Calu3 (cell line): ENCODE results near the gene E2F4. TPM values are rescaled to one million over a fixed set of nuclear protein-coding genes. Genes with fewer than 3 reads are reported as not detected.

Experiments used
- BruUV-seq: library from RNA; stranded (reverse); fragments of 400-500 nt; replicated peaks from 2 replicates; lab custom pipeline; 2021; lab: Mats Ljungman, UMichigan
- CTCF ChIA-PET: fragments of 300-600 bp; sonication (Branson Sonifier 250); formaldehyde crosslinking; loops from one replicate; lab custom pipeline; 2022; ENCODE audit warnings: antibody characterized with exemption; lab: Charles Lee
- DNase-seq: peaks from one replicate; pipeline ENCODE4 v3.0.0; 2022
- H3K27ac Mint-ChIP-seq: one replicate; pipeline ENCODE4 v1.8.0; 2022; ENCODE audit warnings: mixed read lengths; ENCODE audit not compliant: unreplicated experiment
- H3K27me3 Mint-ChIP-seq: one replicate; pipeline ENCODE4 v1.8.0; 2022; ENCODE audit warnings: mixed read lengths; ENCODE audit not compliant: unreplicated experiment
- H3K36me3 Mint-ChIP-seq: one replicate; pipeline ENCODE4 v1.8.0; 2022; ENCODE audit warnings: mild to moderate bottlenecking, moderate library complexity, mixed read lengths; ENCODE audit not compliant: insufficient read depth, unreplicated experiment
- H3K4me1 Mint-ChIP-seq: one replicate; pipeline ENCODE4 v1.8.0; 2022; ENCODE audit warnings: mild to moderate bottlenecking, low read depth, mixed read lengths; ENCODE audit not compliant: unreplicated experiment
- H3K4me3 Mint-ChIP-seq: one replicate; pipeline ENCODE4 v1.8.0; 2022; ENCODE audit warnings: mild to moderate bottlenecking, low read depth, moderate library complexity, mixed read lengths; ENCODE audit not compliant: unreplicated experiment
- H3K9me3 Mint-ChIP-seq: one replicate; pipeline ENCODE4 v1.8.0; 2022; ENCODE audit warnings: low read depth, mixed read lengths; ENCODE audit not compliant: unreplicated experiment
- intact Hi-C: fragments of 100-400 bp; cut with micrococcal nuclease; formaldehyde crosslinking; loops from one replicate; pipeline ENCODE4 v1.10.0; 2022; ENCODE audit not compliant: unreplicated experiment
- total RNA-seq: library from RNA; stranded (reverse); gene quantifications from 2 replicates; pipeline ENCODE4 v1.2.3, GENCODE V29; 2022
- TF ChIP-seq, protein P1 (sequence below): fragments of 200-600 bp; IDR thresholded peaks from one replicate; pipeline ENCODE4 v1.8.0; 2022; ENCODE audit warnings: antibody characterized with exemption; ENCODE audit not compliant: unreplicated experiment

E2F4 gene
- total RNA-seq, 1 experiment from 2014 or later: 95.3 TPM

DNA sequence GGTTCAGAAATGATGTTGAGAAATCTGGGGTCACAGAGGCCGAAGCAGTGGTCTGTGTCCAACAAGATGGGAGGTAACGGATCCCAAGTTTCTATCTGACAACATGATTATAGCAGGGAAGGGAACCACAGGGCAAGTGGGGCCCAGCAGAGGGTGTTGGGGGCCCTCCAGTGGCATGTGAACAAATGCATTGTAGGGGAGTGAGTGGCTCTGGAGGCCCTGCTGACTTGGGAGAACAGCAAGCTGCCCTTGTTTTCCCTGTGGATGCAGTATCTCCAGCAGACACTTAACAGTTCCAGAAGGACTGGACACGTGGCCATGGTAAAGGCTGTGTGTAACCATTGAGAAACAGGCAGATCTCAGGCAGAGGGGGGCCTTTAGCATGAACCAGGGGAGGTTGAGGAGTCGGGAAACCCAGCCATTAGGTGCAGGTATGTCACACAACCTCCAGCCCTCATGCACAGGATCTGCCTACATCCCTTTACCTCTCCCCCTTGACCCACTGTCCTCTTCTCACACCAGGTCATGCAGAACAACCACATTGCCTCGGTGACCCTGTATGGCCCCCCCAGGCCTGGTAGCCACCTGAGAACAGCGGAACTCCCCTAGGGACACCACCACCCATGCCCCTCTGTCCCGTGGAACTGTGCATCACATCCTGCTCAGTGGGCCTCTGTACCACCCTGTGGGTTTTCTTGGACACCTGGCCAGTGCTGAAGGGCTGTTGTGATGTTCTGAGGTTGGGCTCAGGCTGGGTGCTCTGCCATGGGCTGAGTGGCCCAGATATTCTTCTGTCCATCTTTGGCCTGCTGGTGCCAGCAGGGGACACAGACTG lies 45.2 kb upstream of the E2F4 start:
- CTCF ChIA-PET: no interaction called here
- Mint-ChIP-seq H3K4me1 (no peaks in the 10 kb centered on the region), H3K36me3 (peaks cover 50% of the 10 kb centered on the region), H3K4me3 (no peak overlapping the region), H3K27ac (no peak overlapping the region), H3K27me3 (no peaks in the 10 kb centered on the region), H3K9me3 (no peaks in the 10 kb centered on the region)
- intact Hi-C loops: no loop called here
- DNase-seq: no peak
- BruUV-seq: no TSS peak
- TF ChIP-seq, protein P1, sequence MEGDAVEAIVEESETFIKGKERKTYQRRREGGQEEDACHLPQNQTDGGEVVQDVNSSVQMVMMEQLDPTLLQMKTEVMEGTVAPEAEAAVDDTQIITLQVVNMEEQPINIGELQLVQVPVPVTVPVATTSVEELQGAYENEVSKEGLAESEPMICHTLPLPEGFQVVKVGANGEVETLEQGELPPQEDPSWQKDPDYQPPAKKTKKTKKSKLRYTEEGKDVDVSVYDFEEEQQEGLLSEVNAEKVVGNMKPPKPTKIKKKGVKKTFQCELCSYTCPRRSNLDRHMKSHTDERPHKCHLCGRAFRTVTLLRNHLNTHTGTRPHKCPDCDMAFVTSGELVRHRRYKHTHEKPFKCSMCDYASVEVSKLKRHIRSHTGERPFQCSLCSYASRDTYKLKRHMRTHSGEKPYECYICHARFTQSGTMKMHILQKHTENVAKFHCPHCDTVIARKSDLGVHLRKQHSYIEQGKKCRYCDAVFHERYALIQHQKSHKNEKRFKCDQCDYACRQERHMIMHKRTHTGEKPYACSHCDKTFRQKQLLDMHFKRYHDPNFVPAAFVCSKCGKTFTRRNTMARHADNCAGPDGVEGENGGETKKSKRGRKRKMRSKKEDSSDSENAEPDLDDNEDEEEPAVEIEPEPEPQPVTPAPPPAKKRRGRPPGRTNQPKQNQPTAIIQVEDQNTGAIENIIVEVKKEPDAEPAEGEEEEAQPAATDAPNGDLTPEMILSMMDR: no peak

DNA sequence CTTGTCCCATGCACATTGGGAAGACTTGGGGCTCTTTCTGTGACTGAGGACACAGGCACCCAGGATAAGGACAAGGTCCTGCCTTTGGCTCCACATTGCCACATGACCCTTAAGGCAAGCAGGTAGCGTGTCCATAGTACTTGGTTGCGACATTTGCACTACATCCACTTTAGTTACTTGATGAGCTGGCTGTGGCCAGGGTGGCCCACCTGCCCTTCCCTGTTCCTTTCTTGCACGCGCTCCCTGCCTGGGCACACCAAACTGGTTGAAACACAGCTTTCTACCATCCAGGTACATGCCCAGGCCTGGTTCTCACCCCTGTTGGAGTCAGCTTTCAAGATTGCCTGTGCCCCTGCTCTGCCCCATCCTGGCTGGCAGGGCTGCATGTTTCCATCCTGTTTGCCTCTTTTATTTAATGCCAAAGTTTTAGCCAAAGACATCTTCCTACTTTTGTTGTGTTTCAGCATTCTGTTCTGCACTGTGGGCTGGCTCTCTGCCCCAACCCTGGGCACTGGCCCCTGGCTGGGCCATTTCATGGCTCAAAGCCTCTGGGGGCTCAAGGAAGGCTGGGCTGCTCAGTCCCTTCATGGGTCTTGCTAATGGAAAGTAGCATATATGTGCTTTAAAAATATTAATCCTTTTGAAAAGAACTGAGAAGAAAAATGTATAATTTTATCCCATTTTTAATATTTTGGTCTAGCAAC lies 44.4 kb upstream of the E2F4 start:
- H3K4me3 Mint-ChIP-seq: no peak overlapping the region
- no peak overlapping the region for H3K27ac Mint-ChIP-seq
- CTCF ChIA-PET: no interaction called here
- no peaks in the 10 kb centered on the region for H3K9me3 Mint-ChIP-seq
- no peak for DNase-seq
- intact Hi-C loops: no loop called here
- H3K4me1 Mint-ChIP-seq: no peaks in the 10 kb centered on the region
- TF ChIP-seq, protein P1: no peak
- peaks cover 52% of the 10 kb centered on the region for H3K36me3 Mint-ChIP-seq
- BruUV-seq: no TSS peak
- no peaks in the 10 kb centered on the region for H3K27me3 Mint-ChIP-seq

DNA sequence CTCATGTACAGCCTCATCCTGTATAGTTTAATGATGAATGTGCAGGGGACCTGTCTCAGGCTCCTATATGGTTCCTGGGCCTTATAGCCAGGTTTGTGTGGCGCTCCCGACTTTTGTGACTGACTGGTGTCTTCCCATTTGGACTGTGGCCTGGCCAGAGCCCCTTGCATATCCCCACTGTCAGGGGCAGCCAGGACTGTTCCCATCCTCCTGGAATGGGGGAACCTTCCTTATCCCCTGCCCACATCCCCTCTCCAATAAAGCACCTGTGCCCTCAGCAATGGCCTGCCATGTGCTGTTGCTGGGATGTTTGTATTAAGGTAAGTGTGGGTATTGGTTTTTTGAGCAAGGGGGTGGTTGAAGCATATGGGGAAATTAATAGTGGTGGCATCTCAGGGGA lies 43.7 kb upstream of the E2F4 start:
- BruUV-seq: no TSS peak
- Mint-ChIP-seq H3K4me1 (no peaks in the 10 kb centered on the region), H3K27me3 (no peaks in the 10 kb centered on the region), H3K4me3 (no peak overlapping the region), H3K36me3 (peaks cover 52% of the 10 kb centered on the region), H3K9me3 (no peaks in the 10 kb centered on the region), H3K27ac (no peak overlapping the region)
- DNase-seq: no peak
- intact Hi-C loops: no loop called here
- CTCF ChIA-PET: no interaction called here
- TF ChIP-seq, protein P1: no peak

DNA sequence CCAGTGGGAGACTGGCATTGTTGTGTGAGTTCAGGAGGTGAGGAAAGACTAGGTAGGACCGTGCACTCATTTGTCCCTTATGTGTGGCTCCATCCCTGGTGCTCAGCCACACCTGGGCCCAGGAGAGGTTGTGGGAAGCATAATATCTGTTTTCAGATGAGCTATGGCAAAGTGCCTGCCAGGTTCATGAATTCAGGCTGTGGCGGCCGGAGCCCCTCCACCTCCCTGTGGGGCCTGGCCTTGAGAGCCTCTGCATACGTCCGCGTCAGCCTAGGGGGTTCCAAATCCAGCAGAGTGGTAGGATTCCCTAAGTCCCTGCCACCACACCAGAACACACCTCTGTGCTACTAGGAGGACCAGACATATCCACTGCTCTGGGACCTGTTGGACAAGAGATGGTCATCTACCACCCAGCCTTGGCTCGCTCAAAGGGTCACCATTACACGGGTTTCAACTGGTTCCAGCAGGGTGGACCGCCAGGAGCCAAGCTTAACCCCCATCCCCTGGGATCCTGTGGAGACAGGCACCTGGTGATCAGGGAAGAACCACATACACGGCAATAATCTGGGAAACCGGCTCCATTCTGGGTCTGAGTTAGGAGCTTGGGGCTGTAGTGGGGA lies 43.2 kb upstream of the E2F4 start:
- Mint-ChIP-seq H3K4me1 (no peaks in the 10 kb centered on the region), H3K36me3 (peaks cover 48% of the 10 kb centered on the region), H3K9me3 (no peaks in the 10 kb centered on the region), H3K27me3 (no peaks in the 10 kb centered on the region), H3K4me3 (peak overlapping the region; percentile 71), H3K27ac (no peak overlapping the region)
- no TSS peak for BruUV-seq
- intact Hi-C loops: no loop called here
- TF ChIP-seq, protein P1: no peak
- no peak for DNase-seq
- CTCF ChIA-PET: interaction anchor here (0.6 kb wide), 1 partner anchor 55 kb away, joined by 3 read pairs; no protein-coding TSS in a partner anchor
